NCI-H187 (cell line): ENCODE data around the gene GAPDHS.

Source experiments
- DNase-seq, 2 experiments: peaks; one replicate each; lab custom pipeline; 2025; lab: John Stamatoyannopoulos, UW

The GAPDHS gene

GRCh38 chr19:35533201-35533821 is at the start of gene GAPDHS:
GAPDHS (plus strand) TSS chr19:35533456; CDS start chr19:35533528, 72 bp downstream.
- no peak for DNase-seq

DNA sequence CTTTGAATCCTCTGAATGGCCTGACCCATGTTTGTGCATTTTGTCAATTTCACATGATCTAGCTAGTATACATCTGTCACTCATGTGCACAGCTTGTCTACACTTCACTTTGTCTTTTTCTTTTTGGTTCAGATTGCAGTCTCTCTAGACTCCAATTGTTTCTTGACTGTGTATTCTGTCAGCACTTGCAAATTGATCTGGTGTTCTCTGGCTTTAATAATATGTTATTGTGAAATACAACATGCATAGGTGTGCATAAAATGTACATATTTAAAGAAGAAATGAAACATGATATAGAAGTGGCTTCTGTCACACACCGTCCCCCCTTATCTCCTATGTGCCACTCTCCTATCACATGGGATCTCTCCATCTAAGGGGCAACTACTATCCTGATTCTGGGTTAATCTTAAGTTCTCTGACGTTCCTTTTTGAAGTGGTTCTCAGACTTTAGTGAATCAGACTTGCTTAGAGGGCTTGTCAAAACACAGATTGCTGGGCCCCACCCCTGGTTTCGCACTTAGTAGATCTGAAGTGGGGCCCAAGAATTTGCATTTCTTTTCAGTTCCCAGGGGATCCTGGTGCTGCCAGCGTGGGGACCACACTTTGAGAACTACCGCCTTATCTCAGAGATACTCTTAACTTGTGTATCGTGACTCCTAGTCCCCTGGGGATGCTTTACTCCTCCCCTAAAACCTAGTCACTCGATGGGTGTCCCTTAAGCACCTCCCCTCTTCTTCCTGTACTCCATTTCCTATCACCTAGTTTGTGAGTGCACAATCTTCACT is 48.8 kb upstream of the GAPDHS start:
- DNase-seq: no peak

GRCh38 chr19:35486268-35486708 is 47.0 kb upstream of the GAPDHS start:
- DNase-seq: no peak

DNA sequence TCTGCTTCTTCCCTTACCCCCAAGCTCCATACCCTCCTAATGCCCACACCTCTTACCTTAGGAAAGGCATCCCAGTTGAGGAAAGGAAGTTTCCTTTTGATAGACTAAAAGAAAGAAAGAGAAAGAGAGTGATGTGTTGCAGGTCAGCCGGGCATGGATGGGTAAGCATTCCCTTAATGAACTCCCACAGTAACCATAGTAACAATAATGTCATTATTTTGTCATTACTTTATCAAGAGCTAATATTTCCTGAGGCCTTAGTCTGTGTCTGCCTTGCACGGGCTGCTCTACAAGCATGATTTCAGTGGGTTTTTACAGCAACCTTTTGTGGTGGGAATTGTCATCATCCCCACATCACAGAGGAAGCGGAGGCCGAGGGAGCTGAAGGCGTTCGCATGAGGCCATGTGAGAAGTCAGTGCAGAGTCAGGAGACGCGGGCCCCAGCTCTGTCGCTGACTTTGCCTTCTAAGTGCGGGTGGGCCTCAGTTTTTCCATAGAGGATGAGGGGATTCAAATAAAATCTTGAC is 45.5 kb upstream of the GAPDHS start:
- DNase-seq: no peak

GRCh38 chr19:35488677-35489076 is 44.6 kb upstream of the GAPDHS start:
- DNase-seq: no peak

DNA sequence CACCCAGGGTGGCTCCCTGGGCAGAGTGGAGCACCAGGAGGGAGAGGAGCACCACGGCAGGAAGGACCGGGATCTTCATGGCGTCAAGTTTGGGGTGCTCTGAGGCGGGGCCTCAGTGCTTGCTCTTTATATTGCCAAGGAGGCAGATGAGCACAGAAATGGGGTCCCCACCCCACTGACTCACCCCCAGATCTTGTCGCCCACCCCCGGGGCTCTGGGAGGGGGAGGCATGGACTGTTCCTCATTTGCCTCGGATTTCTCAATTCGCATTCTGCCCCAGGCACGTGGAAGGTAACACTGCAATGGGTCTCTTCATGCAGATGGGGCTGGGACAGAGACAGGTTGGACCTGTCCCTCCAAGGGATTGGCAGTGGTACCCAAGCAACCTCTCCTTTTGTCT is 42.9 kb upstream of the GAPDHS start, which contains the start of gene KRTDAP:
Gene KRTDAP (minus strand): TSS at position 101 of the 400 bp plus-strand sequence. CDS start 22 bp downstream, at position 79.
- DNase-seq: no peak

GRCh38 chr19:35491836-35492360 is 41.4 kb upstream of the GAPDHS start:
- DNase-seq: no peak

DNA sequence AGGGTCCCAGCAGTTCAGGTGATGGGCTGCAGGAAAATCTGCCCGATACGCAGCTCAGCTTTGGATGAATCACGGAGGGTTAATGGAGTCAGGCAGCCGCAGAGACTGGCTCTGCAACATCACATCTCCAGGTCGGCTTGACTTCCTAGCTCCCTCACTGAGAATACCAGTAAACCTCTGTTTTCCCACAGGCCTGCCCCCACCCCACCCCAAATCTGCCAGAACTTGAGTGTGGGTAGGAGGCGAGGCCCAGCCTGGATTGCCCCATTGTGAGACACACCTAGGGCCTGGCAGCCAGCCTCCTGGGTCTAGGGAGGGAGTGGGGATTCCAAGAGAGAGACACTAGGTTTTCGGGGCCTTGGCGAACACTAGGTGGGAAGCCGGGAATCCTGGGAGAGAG is 39.3 kb upstream of the GAPDHS start:
- no peak for DNase-seq

DNA sequence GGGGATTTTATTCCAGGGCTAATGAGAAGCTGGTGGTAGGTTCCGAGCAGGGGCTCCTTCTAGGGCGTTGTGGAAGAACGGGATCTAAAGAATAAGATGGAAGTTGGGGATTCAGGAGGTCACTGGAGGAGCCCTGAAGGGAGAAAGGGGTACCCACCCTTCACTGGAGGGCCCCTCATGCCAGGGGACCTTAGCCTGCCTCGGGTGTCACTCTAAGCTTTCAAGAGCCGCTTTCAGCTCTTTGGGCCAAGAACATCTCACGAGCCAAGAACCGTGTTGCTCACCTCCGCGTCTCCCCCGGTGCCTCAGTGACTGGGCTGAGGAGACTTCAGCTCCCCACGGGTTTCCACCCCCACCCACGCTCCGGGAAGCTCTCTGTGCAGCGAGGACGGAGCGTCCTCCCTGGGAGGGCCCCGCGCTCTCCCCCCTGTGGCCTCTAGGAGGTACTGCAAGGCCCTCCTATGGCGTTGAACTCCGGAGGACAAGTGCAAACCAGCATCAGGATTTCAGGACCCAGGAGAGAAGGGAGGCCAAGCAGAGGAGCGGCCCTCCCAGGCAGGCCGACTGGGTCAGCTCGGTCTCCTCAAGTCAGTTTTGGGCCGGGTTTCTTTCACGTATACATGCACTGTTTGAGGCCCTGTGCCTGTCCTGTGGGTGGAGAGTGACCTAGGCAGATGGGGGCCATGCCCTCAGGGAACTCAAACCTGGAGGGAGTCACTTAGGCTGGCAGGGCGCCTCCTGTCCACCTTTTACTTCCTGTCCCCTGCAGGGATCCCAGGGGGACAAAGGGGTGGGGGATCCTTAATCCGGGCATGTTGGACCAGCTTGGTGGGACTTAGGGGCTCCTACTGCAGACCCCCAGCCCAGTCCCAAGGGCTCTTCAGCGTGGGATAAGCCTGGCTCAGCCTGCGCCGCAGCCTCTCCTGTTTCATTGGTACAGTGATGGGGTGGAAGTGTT is 37.9 kb upstream of the GAPDHS start:
- no peak for DNase-seq

GRCh38 chr19:35497406-35497805 is 35.9 kb upstream of the GAPDHS start:
- no peak for DNase-seq

DNA sequence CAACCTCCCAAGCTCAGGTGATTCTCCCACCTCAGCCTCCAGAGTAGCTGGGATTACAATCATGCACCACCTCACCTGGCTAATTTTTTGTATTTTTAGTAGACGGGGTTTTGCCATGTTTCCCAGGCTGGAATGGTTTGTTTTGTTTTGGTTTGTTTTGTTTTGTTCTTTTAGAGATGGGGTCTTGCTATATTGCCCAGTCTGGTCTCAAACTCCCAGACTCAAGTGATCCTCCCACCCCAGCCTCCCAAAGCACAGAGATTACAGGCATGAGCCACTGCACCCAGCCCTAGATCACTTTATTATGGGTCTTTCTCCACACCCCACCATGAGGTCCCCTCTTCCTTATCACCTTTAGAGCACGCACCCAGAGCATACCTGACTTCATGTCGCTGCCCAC is 35.0 kb upstream of the GAPDHS start:
- no peak for DNase-seq

GRCh38 chr19:35498984-35499527 is 34.2 kb upstream of the GAPDHS start:
- DNase-seq: no peak

- DNase-seq: no peak
Observed at GRCh38 chr19:35500611-35501010, 32.6 kb upstream of the GAPDHS start.

DNA sequence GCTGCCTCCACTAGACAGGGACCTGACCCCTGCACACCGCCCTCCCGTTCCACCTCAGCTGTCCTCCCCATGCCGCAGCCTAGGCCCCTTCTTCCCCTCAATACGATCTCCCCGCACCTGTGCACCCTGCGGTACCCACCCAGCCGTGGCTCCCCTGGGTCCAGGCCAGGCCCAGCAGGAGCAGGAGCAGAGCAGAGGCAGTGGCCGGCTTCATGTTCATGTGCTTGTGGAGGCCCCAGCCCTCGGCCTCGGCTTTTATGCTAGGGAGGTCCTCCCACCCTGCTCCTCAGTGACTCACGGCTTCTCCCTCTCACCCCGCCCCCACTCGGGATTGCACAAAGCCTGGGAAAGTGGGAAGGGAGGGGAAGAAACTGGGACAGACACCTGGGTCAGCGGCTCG is 31.6 kb upstream of the GAPDHS start:
- no peak for DNase-seq

- DNase-seq: no peak
Observed at GRCh38 chr19:35502751-35503150, 30.5 kb upstream of the GAPDHS start.

- DNase-seq: no peak
Observed at GRCh38 chr19:35506011-35506410, 27.2 kb upstream of the GAPDHS start.

- no peak for DNase-seq
Observed at GRCh38 chr19:35507561-35507960, 25.7 kb upstream of the GAPDHS start.

- DNase-seq: no peak
Observed at GRCh38 chr19:35508129-35508528, 25.1 kb upstream of the GAPDHS start.

- no peak for DNase-seq
Observed at GRCh38 chr19:35509018-35509652, 24.1 kb upstream of the GAPDHS start.

DNA sequence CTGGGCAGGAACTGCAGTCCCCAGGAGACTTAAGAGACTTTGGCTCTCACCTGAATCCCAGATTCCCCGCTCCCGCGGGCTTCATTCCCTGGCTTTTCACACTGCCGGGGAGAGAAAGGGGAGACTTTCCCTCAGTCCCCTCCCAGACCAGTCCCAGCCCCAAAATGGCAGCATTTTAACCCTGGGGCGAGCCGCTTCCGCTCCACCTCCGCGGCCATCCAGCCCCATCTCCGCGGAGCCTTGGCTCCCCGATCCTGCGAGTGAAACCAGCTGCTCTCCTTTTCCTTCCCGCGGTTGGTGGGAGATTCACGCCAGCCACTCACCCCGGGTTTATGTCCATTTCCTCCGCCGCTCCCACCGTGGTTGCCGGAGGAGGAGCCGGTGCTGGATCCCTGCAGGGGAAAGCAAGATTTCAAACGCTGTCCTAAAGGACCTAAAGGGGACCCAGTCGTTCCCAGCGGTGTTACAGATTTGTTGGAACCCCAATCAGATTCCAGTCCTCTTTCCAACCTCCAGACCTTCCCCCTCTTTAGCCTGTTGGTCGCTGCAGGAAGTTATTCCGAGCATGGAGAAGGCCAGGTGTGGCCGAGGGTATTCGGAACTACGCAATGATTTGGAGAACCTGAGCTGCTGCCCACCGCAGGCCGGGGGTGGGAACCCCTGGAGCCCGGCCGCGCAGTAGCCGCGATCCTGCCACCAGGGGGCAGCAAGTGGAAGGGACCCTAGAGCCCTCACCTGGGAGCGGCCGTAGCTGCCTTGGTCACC is 23.2 kb upstream of the GAPDHS start:
- peak in 1 of 2 experiments; percentile 18 for DNase-seq
